Epidermal melanocyte (primary cell): Measurements from ENCODE around the gene MARCHF10.
"Not testable (repeated sequence)": the region's sequence is repeated elsewhere in the genome, so short reads cannot be mapped to it uniquely, and the experiment has no call there.

Experiments
- DNase-seq: peaks from one replicate; pipeline ENCODE4 v3.0.0; 2011; ENCODE audit warnings: low spot score; ENCODE audit not compliant: insufficient read length

MARCHF10 gene

DNA sequence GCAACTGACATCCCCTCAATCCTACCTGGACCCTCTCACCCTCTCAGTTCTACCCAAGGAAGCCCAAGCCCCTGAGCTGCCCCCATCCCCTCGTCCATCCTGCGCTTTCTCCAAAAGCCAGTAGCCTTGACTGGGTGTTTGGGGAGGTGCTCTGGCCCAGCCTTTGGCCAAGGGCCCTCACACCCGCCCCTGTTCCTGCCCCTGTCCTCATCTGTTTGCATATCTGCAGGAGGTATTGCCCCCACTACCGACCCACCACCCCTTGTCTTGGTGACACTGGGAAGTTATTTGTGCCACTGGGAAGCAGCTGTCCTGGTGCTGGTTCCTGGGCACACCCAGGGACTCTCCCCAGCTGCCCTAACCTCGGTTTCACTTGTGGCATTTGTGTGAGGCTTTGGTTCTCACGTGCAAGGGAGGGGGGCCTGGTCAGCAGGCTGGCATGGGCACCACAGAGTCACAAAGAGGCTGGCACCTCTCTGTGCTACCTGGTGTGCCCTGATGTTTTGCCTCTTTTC is 105.3 kb downstream of the MARCHF10 start:
- no peak for DNase-seq

DNA sequence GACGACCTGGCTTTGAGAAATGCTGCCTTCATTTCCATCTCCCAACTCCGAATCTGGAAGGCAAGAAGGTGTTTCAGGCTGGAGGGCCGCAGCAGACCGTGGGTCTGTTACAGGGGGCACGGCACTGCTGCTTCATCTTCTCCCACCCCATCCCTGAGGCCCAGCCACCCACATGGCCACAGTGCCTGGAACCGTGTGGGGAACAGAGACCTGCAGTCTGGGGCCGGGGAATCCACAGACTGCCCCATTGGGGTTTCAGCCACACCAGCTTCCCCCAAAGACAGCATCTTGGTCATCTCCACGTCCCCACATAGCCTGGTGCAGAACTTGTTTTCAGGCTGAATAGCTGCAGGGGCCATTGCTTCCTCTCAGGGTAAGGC is 106.4 kb downstream of the MARCHF10 start:
- no peak for DNase-seq

DNA sequence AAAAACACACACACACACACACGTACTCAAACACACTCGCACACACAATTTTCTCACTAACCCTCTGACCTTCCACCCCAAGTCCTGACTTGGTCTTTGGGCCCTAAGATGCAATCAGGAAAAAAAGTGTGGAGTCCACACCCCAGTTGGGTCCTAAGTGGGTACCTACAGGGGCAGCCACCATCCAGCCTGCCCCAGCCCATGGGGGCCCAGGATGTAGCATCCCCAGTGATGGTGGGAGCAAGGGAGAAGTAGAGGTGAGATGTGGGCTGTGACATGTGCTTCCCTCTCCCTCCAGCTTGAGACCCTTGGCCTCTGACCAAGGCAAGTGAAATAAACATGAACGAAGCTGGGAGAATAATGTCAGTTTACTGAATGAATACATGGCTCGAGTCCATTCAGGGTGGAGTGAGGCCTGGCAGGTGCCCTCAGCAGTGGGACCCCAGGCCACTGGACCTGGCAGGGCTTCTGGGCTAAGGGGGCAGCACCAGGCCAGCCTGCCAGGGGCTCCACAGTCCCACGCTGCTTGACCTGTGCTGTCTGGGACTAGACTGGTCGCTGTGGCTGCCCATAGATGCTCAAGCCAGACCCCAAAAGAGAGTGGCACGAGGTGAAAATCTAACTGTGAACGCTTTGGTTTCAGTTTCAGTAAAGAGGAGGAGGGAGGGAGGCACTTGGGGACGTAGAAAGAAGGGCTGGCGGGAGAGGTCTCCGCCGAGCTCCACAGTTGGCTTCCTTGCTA is 107.0 kb downstream of the MARCHF10 start:
- no peak for DNase-seq

DNA sequence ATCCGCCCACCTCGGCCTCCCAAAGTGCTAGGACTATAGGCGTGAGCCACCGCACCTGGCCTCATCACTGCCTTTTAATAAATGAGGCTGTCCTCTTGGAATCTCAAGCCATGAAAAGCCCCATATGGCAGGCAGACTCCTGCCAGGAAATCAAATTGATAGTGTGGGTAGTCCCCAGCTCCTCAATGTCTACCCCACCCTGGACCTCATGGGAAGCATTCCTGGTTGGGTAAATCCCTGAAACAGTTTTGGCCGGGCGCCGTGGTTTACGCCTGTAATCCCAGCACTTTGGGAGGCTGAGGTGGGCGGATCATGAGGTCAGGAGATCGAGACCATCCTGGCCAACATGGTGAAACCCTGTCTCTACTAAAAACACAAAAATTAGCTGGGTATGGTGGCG is 109.7 kb downstream of the MARCHF10 start:
- DNase-seq, result not testable (repeated sequence)

DNA sequence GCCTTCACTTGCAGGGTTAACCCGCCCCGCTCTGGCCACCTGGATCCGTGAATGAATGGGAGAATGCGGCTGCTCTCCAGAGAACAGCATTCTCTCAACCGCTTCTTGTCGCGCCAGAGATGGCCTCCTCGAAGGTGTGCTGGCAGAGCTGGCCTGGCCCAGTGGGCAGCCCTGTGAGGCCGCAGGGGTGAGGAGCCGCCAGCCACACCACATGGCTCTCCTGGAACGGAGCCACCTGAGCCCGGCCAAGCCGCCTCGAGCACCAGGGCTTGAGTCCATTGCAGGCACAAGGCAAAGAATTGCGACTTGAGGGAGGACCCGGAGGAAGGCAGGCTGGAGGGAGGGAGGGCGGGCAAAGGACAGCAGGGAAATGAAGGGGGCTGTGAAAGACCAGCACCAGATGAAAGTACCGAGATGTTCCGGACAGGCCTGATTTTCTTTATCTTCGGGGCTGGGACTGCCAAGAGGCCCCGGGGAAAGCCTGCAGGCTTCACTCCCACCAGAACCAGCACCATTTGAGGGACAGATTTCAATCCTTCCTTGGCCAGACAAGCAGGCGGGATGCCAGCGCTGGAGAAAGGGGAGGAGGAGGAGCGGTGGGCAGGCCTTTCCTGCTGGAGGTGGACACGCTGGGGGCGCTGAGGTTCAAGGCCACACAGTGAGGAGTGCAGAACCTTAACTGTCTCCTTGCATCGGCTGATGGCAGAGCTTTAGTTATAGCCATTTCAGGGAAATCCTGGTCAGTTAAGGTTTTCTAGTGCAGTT is 111.2 kb downstream of the MARCHF10 start:
- DNase-seq, result no peak

DNA sequence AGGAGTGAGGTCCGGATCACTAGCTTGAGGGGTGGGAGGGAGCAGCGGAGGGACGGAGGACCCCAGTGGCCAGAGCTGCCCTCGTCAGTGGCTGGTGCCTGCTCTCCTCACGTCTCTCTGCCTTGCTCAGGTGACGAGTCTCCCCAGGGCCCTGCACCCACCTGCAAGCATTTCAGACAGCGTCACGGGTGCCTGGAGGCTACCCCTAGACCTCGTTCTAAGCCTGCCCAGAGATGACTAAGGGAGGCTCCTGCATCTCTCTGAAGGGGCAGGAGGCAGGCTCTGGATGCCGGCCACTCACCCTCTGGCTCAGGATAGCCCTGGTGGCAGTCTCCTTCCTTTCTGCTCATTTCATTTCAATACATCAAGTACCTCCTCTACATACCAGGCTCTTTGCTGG is 111.9 kb downstream of the MARCHF10 start:
- no peak for DNase-seq

DNA sequence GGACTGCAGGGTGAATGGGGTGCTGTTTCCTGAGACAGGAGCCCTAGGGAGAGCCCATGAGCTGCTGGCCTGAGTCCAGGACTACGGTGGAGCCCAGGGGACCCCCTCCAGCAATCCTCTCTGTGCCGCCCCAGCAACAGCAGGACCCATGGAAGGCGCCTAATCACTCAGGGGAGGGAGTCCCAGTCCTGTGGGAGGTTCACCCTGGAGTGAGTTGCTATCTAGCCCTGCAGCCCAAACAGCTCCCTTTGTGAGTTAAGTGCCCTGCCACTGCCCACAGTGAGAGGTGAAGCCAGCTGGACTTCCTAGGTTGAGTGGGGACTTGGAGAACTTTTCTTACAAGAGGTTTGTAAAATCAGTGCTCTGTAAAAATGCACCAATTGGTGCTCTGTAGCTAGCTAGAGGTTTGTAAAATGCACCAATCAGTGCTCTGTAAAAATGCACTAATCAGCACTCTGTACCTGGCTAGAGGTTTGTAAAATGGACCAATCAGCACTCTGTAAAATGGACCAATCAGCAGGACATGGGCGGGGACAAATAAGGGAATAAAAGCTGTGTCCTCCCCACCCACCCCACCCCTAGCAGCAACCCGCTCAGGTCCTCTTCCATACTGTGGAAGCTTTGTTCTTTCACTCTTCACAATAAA is 112.9 kb downstream of the MARCHF10 start:
- not testable (repeated sequence) for DNase-seq

DNA sequence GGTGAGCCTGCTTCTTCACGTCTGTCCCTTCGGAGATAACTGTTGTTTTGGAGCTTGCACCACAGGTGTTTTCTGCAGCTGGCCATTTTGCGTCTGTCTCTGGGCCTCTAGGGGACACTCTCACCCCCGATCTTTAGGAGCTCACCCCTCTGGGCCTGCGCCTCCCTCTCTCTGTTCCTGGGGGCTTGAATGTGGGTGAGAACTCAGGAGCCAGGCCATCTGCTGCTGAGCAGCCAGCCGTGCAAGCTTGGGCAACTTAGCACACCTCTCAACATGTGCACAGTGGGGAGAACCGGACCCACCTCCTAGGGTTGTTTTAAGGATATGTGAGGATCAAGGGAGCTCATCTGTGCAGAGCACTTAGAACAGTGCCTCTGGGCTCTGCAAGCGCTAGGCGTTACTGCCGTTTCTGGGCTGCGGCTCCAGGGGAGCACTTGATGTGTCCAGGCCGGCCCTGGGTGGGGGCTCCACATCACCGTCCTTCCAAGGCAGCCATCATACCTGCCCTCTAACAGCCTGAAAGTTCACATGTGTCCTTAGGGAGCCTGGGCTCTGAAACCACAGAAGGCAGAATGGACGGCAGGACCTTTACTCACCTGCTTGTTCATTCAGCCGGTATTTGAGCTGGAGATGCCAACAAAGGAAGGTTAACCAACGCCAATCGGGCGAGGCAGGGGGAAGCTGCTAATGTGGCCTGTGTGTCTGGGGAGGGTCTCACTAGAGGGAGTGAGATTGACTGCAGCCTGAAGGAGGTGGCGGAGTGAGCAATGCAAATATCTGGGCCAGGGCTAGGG is 114.3 kb downstream of the MARCHF10 start:
- DNase-seq, result no peak

DNA sequence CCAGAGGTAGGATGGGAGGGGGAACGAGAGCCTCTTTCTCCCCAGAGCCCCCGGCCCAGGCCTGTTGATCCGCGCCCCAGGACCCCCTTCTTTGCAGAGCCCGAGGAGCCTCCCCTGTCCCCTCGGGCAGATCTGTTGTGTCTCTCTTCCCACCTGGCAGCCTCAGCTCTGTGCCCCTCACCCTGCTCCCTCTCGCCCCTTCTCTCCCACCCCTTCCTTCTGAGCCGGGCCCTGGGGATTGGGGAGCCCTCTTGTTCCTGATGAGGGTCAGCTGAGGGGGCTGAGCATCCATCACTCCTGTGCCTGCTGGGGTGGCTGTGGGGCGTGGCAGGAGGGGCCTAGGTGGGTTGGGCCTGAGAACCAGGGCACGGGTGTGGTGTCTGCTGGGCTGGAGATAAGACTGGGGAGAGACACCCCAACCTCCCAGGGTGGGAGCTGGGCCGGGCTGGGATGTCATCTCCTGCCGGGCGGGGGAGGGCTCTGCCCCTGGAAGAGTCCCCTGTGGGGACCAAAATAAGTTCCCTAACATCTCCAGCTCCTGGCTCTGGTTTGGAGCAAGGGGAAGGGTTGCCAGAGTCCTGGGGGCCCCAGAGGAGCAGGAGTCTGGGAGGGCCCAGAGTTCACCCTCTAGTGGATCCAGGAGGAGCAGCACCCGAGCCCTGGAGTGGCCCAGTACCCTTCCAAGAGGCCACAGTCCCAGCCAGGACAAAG is 115.2 kb downstream of the MARCHF10 start:
- DNase-seq, result no peak

DNA sequence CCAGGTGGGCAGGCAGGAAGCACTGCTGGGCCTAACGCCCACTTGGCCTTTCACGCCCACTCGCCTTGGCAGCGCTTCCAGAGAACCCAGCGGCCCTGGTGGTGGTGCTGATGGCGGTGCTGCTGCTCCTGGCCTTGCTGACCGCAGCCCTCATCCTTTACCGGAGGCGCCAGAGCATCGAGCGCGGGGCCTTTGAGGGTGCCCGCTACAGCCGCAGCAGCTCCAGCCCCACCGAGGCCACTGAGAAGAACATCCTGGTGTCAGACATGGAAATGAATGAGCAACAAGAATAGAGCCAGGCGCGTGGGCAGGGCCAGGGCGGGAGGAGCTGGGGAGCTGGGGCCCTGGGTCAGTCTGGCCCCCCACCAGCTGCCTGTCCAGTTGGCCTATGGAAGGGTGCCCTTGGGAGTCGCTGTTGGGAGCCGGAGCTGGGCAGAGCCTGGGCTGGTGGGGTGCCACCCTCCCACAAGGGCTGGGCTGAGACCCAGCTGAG is 115.9 kb downstream of the MARCHF10 start:
- no peak for DNase-seq

DNA sequence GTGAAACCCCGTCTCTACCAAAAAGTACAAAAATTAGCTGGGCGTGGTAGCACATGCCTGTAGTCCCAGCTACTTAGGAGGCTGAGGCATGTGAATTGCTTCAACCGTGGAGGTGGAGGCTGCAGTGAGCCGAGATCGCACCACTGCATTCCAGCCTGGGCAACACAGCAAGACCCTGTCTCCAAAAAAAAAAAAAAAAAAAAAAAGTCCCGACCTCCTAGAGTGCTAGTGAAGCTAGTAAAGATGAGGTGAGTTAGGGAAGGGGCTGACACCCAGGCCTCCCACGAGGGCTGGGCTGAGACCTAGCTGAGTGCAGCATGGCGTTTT is 116.6 kb downstream of the MARCHF10 start:
- DNase-seq, result not testable (repeated sequence)

DNA sequence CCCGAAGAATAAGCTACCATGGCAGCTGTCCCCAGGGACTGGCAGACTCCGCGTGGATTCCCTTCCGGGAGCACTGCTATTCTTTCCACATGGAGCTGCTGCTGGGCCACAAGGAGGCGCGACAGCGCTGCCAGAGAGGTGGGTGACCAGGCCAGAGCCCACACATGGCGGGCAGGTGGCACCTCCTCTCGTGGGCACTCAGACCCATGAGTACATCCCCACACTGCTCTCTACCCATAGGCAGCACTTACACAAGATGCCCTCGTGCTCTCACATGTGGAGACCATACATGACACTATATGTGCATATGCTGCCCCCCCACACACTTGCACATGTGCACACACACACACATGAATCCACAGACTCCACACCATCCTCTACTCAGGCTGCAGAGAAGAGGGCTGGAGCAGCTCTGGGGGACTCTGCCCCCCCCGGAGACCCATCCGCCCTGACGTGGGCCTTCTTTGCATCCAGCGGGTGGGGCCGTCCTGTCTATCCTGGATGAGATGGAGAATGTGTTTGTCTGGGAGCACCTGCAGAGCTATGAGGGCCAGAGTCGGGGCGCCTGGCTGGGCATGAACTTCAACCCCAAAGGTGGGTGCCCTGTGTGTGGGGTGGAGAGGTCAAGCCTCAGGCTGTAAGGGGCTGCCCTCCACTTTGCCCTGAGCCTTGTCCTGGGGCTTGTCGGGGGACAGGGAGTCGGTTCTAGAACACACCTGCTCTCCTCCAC is 117.8 kb downstream of the MARCHF10 start:
- no peak for DNase-seq

DNA sequence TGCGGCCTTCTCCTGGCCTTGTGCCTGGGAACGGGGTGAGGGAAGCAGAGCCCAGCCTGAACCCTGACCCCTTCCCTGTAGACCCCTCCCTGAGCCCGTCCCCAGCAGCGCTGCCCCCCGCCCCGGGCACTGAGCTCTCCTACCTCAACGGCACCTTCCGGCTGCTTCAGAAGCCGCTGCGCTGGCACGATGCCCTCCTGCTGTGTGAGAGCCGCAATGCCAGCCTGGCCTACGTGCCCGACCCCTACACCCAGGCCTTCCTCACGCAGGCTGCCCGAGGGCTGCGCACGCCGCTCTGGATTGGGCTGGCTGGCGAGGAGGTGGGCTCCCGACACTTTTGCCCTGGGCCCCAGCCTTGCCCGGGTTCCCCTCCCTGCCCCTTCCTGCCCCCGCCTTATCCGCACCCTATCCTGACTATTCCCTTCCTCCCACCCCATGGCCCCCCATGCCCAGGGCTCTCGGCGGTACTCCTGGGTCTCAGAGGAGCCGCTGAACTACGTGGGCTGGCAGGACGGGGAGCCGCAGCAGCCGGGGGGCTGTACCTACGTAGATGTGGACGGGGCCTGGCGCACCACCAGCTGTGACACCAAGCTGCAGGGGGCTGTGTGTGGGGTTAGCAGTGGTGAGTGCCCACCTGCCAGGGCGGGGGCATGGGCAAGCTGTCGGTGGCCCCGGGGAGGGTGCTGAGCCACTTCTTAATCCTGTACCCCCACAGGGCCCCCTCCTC is 118.5 kb downstream of the MARCHF10 start:
- DNase-seq, result no peak

DNA sequence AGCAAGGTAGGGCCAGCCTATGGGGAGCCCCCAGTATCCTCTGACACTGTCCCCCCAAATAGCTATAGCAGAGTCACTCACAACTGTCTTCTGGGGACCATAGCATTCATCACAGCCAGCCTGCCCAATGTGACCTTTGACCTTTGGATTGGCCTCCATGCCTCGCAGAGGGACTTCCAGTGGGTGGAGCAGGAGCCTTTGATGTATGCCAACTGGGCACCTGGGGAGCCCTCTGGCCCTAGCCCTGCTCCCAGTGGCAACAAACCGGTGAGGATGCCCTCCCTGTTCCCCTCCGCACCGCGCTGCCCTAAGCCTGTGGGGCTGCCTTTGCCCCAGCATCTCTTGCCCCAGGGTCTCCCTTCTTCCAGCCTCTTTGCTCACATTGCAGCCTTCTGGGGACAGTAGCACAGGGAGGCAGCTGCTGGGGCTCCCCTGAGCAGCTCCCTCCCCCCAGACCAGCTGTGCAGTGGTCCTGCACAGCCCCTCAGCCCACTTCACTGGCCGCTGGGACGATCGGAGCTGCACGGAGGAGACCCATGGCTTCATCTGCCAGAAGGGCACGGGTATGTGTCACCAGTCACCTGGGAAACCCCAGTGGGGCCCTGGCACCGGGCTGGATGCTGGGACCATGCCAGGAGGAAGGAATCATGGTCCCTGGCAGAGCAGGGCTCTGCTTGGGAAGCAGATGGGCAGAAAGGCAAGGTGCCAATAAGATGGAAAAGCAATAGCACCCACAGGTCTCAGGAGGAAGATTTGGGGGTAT is 119.5 kb downstream of the MARCHF10 start:
- no peak for DNase-seq

DNA sequence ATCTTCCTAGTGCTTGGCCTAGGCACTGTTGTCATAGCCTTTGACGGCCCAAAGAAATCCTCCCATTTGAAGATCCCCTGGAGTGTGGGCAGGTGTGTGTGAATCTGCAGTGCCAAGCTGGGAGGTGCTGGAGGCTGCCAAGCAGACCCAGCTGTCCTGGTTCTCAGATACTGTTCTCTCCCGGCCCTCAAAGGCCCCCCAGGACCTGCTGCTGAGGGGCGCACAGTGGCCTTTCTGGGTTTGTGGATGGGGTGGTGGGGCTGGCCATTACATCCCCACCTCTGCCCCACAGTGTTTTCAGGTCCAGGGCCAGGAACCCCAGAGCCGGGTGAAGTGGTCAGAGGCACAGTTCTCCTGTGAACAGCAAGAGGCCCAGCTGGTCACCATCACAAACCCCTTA is 120.1 kb downstream of the MARCHF10 start:
- no peak for DNase-seq

DNA sequence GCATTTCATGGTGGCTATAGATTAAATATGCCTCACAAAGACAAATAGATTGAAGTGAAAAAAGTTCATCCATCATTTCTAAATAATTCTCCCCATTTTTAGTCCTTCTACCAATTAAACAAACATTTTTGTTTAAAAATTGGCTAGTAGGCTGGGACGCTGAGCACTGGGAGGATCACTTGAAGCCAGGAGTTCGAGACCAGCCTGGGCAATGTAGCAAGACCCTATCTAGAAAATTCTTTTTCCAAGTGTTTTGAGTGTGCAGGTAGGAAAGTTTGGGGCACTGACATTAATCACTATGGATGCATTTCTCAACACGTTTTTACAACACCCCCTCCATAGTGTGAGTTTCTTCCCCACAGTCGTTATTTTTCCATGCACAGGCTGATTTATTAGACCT is 123.9 kb downstream of the MARCHF10 start:
- DNase-seq, result no peak

DNA sequence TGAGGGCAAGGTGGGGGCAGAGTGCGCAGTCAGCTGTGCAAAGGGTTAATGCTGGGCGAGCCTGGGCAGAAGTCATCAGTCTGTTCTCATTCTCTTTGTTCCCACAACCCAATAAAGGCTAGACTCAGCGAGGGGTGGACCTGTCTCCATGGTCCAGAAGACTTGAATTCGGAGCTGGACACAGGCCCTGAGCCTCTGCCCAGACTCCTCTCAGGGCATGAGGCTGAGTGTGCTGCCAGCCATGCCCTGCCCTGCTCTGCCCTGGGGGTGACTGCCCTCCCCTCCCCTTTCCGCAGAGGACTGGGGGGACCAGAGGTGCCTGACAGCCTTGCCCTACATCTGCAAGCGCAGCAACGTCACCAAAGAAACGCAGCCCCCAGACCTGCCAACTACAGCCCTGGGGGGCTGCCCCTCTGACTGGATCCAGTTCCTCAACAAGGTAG is 126.2 kb downstream of the MARCHF10 start:
- DNase-seq, result no peak

DNA sequence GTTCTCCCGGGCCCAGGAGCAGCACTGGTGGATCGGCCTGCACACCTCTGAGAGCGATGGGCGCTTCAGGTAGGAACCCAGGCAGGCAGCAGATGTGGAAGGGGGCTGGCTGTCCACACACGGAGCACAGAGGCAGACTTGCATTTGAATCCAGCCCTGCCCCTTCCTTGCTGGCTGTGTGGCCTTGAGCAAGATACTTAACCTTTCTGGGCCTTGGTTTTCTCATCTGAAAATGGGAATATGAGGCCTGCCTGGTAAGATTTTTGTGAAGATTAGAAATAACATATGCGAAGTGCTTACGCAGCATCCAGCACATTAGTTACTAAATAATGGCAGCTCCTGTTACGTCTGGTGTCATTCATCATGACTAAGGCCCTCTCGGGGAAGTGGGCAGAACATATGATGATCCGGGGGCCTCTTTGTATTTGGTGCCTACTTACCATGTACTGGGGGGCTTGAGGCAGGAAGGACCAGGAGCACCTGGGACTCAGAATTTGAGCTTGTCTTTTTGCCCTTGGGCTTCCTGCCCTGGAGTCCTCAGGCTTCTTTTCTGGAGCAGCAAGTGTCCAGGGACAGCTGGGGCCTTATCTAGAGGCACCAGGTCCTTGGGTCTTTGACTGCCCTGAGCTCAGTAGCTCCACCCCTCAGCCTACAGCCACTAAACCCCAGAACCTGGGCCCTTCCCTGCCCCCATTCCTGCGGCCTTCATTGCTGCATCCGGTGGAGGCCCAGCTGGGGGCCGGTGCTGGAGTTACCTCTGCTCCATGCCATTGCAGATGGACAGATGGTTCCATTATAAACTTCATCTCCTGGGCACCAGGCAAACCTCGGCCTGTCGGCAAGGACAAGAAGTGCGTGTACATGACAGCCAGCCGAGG is 126.8 kb downstream of the MARCHF10 start:
- DNase-seq, result no peak
